ENCODE measurements around the gene TCEANC2. TPM values are rescaled to one million over a fixed set of nuclear protein-coding genes. Genes with fewer than 3 reads are reported as not detected.
"Not testable (repeated sequence)": the region's sequence is repeated elsewhere in the genome, so short reads cannot be mapped to it uniquely, and the experiment has no call there.

TCEANC2 gene
- total RNA-seq, 1 experiment from 2014 or later = 8.4 TPM

GRCh38 chr1:54103414-54103813 lies 50.0 kb downstream of the TCEANC2 start:
- TF ChIP-seq CTCF (IDR thresholded peaks at IDR 0.05; ENCODE audit: unreplicated experiment) = no peak
- Mint-ChIP-seq H3K27me3 (ENCODE audit: unreplicated experiment) (no peaks in the 10 kb centered on the region), H3K36me3 (ENCODE audit: insufficient read depth, unreplicated experiment) (no peaks in the 10 kb centered on the region), H3K4me3 (ENCODE audit: low read depth, unreplicated experiment) (no peak overlapping the region), H3K9me3 (ENCODE audit: low read depth, unreplicated experiment) (no peaks in the 10 kb centered on the region), H3K27ac (ENCODE audit: unreplicated experiment) (no peak overlapping the region), H3K4me1 (ENCODE audit: low read depth, unreplicated experiment) (no peaks in the 10 kb centered on the region)
- no TSS peak for BruUV-seq (replicated peaks)
- CTCF ChIA-PET = no interaction called here
- intact Hi-C loops (cut with micrococcal nuclease; ENCODE audit: unreplicated experiment) = no loop called here
- DNase-seq = no peak

- H3K4me1 Mint-ChIP-seq (ENCODE audit: low read depth, unreplicated experiment); BruUV-seq (replicated peaks); CTCF ChIA-PET; DNase-seq; H3K27me3 Mint-ChIP-seq (ENCODE audit: unreplicated experiment); H3K9me3 Mint-ChIP-seq (ENCODE audit: low read depth, unreplicated experiment); intact Hi-C loops (cut with micrococcal nuclease; ENCODE audit: unreplicated experiment); H3K36me3 Mint-ChIP-seq (ENCODE audit: insufficient read depth, unreplicated experiment); H3K27ac Mint-ChIP-seq (ENCODE audit: unreplicated experiment); H3K4me3 Mint-ChIP-seq (ENCODE audit: low read depth, unreplicated experiment): not testable (repeated sequence)
These were observed 51.2 kb downstream of the TCEANC2 start for GRCh38 chr1:54104613-54105012.

GRCh38 chr1:54105080-54105479 lies 51.7 kb downstream of the TCEANC2 start:
- Mint-ChIP-seq H3K9me3 (ENCODE audit: low read depth, unreplicated experiment) (no peaks in the 10 kb centered on the region), H3K4me1 (ENCODE audit: low read depth, unreplicated experiment) (no peaks in the 10 kb centered on the region), H3K27me3 (ENCODE audit: unreplicated experiment) (no peaks in the 10 kb centered on the region), H3K4me3 (ENCODE audit: low read depth, unreplicated experiment) (no peak overlapping the region), H3K36me3 (ENCODE audit: insufficient read depth, unreplicated experiment) (no peaks in the 10 kb centered on the region), H3K27ac (ENCODE audit: unreplicated experiment) (no peak overlapping the region)
- no peak for TF ChIP-seq CTCF (IDR thresholded peaks at IDR 0.05; ENCODE audit: unreplicated experiment)
- no TSS peak for BruUV-seq (replicated peaks)
- DNase-seq = no peak
- CTCF ChIA-PET = no interaction called here
- intact Hi-C loops (cut with micrococcal nuclease; ENCODE audit: unreplicated experiment) = no loop called here

GRCh38 chr1:54105736-54106269 lies 52.4 kb downstream of the TCEANC2 start:
- Mint-ChIP-seq H3K27me3 (ENCODE audit: unreplicated experiment) (no peaks in the 10 kb centered on the region), H3K27ac (ENCODE audit: unreplicated experiment) (no peak overlapping the region), H3K4me3 (ENCODE audit: low read depth, unreplicated experiment) (no peak overlapping the region), H3K9me3 (ENCODE audit: low read depth, unreplicated experiment) (no peaks in the 10 kb centered on the region), H3K4me1 (ENCODE audit: low read depth, unreplicated experiment) (no peaks in the 10 kb centered on the region), H3K36me3 (ENCODE audit: insufficient read depth, unreplicated experiment) (no peaks in the 10 kb centered on the region)
- intact Hi-C loops (cut with micrococcal nuclease; ENCODE audit: unreplicated experiment) = no loop called here
- CTCF ChIA-PET = interaction anchor here (0.7 kb wide), 1 partner anchor 49 kb away, joined by 3 read pairs; no protein-coding TSS in a partner anchor
- DNase-seq = no peak
- no peak for TF ChIP-seq CTCF (IDR thresholded peaks at IDR 0.05; ENCODE audit: unreplicated experiment)
- BruUV-seq (replicated peaks) = no TSS peak

- no peaks in the 10 kb centered on the region for H3K4me1 Mint-ChIP-seq (ENCODE audit: low read depth, unreplicated experiment)
- H3K4me3 Mint-ChIP-seq (ENCODE audit: low read depth, unreplicated experiment) = no peak overlapping the region
- H3K27ac Mint-ChIP-seq (ENCODE audit: unreplicated experiment) = no peak overlapping the region
- TF ChIP-seq CTCF (IDR thresholded peaks at IDR 0.05; ENCODE audit: unreplicated experiment) = no peak
- BruUV-seq (replicated peaks) = no TSS peak
- H3K27me3 Mint-ChIP-seq (ENCODE audit: unreplicated experiment) = no peaks in the 10 kb centered on the region
- intact Hi-C loops (cut with micrococcal nuclease; ENCODE audit: unreplicated experiment) = no loop called here
- CTCF ChIA-PET = no interaction called here
- no peaks in the 10 kb centered on the region for H3K9me3 Mint-ChIP-seq (ENCODE audit: low read depth, unreplicated experiment)
- no peak for DNase-seq
- no peaks in the 10 kb centered on the region for H3K36me3 Mint-ChIP-seq (ENCODE audit: insufficient read depth, unreplicated experiment)
These were observed 53.7 kb downstream of the TCEANC2 start for GRCh38 chr1:54107131-54107530.
